Astrocyte of the hippocampus (primary cell): ENCODE data around the gene RTP3.
"Not testable (repeated sequence)": the region's sequence is repeated elsewhere in the genome, so short reads cannot be mapped to it uniquely, and the experiment has no call there.

Source experiments
- DNase-seq: peaks from one replicate; pipeline ENCODE4 v3.0.0; 2011; ENCODE audit warnings: low read depth, low spot score

Gene RTP3

GRCh38 chr3:46517784-46518181 lies 20.0 kb downstream of the RTP3 start:
- no peak for DNase-seq

- DNase-seq: no peak
Measured at GRCh38 chr3:46519952-46520351, 22.2 kb downstream of the RTP3 start.

- no peak for DNase-seq
Measured at GRCh38 chr3:46520531-46520930, 22.8 kb downstream of the RTP3 start.

- no peak for DNase-seq
Measured at GRCh38 chr3:46521096-46521495, 23.3 kb downstream of the RTP3 start.

GRCh38 chr3:46522201-46522600 lies 24.4 kb downstream of the RTP3 start:
- not testable (repeated sequence) for DNase-seq

GRCh38 chr3:46523556-46523955 lies 25.8 kb downstream of the RTP3 start:
- DNase-seq: no peak

- DNase-seq: no peak
Measured at GRCh38 chr3:46524008-46524407, 26.2 kb downstream of the RTP3 start.

GRCh38 chr3:46524832-46525231 lies 27.1 kb downstream of the RTP3 start:
- no peak for DNase-seq

- DNase-seq: no peak
Measured at GRCh38 chr3:46527239-46527638, 29.5 kb downstream of the RTP3 start.

- no peak for DNase-seq
Measured at GRCh38 chr3:46533091-46533490, 35.3 kb downstream of the RTP3 start.

- no peak for DNase-seq
Measured at GRCh38 chr3:46535746-46536145, 38.0 kb downstream of the RTP3 start.

GRCh38 chr3:46536758-46537157 lies 39.0 kb downstream of the RTP3 start:
- no peak for DNase-seq

- no peak for DNase-seq
Measured at GRCh38 chr3:46537316-46537715, 39.5 kb downstream of the RTP3 start.

GRCh38 chr3:46537779-46538178 lies 40.0 kb downstream of the RTP3 start:
- no peak for DNase-seq

- not testable (repeated sequence) for DNase-seq
Measured at GRCh38 chr3:46538425-46538802, 40.6 kb downstream of the RTP3 start.

- DNase-seq: peak; percentile 24
Measured at GRCh38 chr3:46538803-46539442, 41.1 kb downstream of the RTP3 start.

GRCh38 chr3:46539443-46540005 lies 41.7 kb downstream of the RTP3 start:
- no peak for DNase-seq

- no peak for DNase-seq
Measured at GRCh38 chr3:46540550-46540949, 42.8 kb downstream of the RTP3 start.

- DNase-seq: no peak
Measured at GRCh38 chr3:46541835-46542234, 44.1 kb downstream of the RTP3 start.

GRCh38 chr3:46542344-46542743 lies 44.6 kb downstream of the RTP3 start:
- peak; percentile 17 for DNase-seq

GRCh38 chr3:46542801-46543201 lies 45.0 kb downstream of the RTP3 start:
- peak; percentile 23 for DNase-seq

- DNase-seq: no peak
Measured at GRCh38 chr3:46544771-46545503, 47.2 kb downstream of the RTP3 start.
